GM23248 (cell line): ENCODE measurements around the gene DHCR24.

Experiments used
- EZH2 ChIP-seq: fragments of 200-600 bp; sonication (generic); IDR thresholded peaks from 2 replicates; pipeline ENCODE4 v1.6.1; 2018; ENCODE audit warnings: antibody characterized with exemption, mild to moderate bottlenecking; ENCODE audit not compliant: insufficient read depth, poor library complexity, severe bottlenecking
- EZH2phosphoT487 ChIP-seq: fragments of 200-600 bp; sonication (generic); IDR thresholded peaks from 2 replicates; pipeline ENCODE4 v1.6.1; 2018; ENCODE audit warnings: antibody characterized with exemption, moderate library complexity, mild to moderate bottlenecking, low read depth; ENCODE audit not compliant: insufficient read depth

- no peak for TF ChIP-seq EZH2phosphoT487
- TF ChIP-seq EZH2: no peak
These were observed 930 bp downstream of the DHCR24 start for GRCh38 chr1:54885807-54886723.
